Uterus (tissue), 4 donors: ENCODE data around the gene PSEN2. TPM values are rescaled to one million over a fixed set of nuclear protein-coding genes. Genes with fewer than 3 reads are reported as not detected.

Experiments
- DNase-seq, 2 donors: peaks; one replicate each; pipeline ENCODE4 v3.0.0-alpha.2; 2019 to 2020
- H3K27ac ChIP-seq, 2 donors: fragments of 200-600 bp; sonication (generic); 1 replicate in 1 of 2; 2 replicates in 1 of 2; pipeline ENCODE4 v1.5.1; 2016 to 2018
- H3K27me3 ChIP-seq, 2 donors: fragments of 200-600 bp; sonication (generic); one replicate each; pipeline ENCODE4 v1.5.1; 2018 to 2019; ENCODE audit warnings: control low read depth in 1 of 2
- H3K36me3 ChIP-seq, 2 donors: fragments of 200-600 bp; sonication (generic); one replicate each; pipeline ENCODE4 v1.5.1; 2019; ENCODE audit warnings: control low read depth in 1 of 2
- H3K4me1 ChIP-seq, 2 donors: fragments of 200-600 bp; sonication (generic); one replicate each; pipeline ENCODE4 v1.5.1; 2018 to 2019; ENCODE audit warnings: control low read depth in 1 of 2
- H3K4me3 ChIP-seq, 2 donors: fragments of 200-600 bp; sonication (generic); 1 replicate in 1 of 2; 2 replicates in 1 of 2; pipeline ENCODE4 v1.5.1; 2018 to 2019; ENCODE audit warnings: mild to moderate bottlenecking in 1 of 2
- H3K9me3 ChIP-seq, 2 donors: fragments of 200-600 bp; sonication (generic); one replicate each; pipeline ENCODE4 v1.5.1; 2019; ENCODE audit warnings: control low read depth in 1 of 2
- POLR2A ChIP-seq, 2 donors: fragments of 450-650 bp; IDR thresholded peaks; one replicate each; pipeline ENCODE4 v1.6.1; 2016; ENCODE audit warnings: antibody characterized with exemption in 2 of 2, mild to moderate bottlenecking in 1 of 2, moderate library complexity in 1 of 2
- intact Hi-C: fragments of 100-400 bp; cut with DNase I; formaldehyde crosslinking; loops from one replicate; pipeline ENCODE4 v1.15.1; 2023; ENCODE audit warnings: low total_unique reads
- total RNA-seq, 4 donors: library from RNA; depleted of rRNA in 3 of 4; stranded (reverse); fragments of >200 nt in 3 of 4; gene quantifications; one replicate each; pipeline versions ENCODE4 v1.1.0 to v1.2.4, GENCODE V29; 2014 to 2023
- TF ChIP-seq, protein P1 (sequence below), 4 experiments: fragments of 200-600 bp in 2 of 4; fragments of 450-650 bp in 2 of 4; sonication (generic) in 2 of 4; IDR thresholded peaks; one replicate each; pipeline ENCODE4 v1.5.1; 2016 to 2019; ENCODE audit warnings: antibody characterized with exemption in 4 of 4, mild to moderate bottlenecking in 2 of 4, moderate library complexity in 1 of 4
- donor health status: DM: yes; HTN: yes; CAD: no.

PSEN2 gene
- total RNA-seq, 4 donors from 2014 or later: 12.8 to 80.9 (median 31.3) TPM

DNA sequence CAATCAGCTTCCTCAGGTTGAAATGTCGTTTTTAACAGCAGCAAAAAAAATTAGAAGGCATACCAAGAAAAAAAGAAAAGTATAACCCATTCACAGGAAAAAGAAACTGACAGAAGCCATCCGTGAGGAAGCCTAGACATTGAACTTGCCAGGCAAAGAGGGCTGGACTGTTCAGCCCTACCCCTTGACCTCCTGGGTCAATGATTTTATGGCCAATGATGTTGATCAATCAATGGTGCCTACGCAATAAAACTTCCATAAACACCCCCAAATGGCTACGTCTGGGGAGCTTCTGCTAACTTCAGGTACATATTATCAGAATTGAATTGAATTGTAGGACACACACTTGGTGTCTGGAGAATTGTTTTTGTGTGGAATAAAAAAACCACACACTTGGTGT is 4.8 kb upstream of the PSEN2 start:
- no peak for DNase-seq
- Histone ChIP-seq H3K4me1 (no peaks in the 10 kb centered on the region), H3K36me3 (no peaks in the 10 kb centered on the region), H3K4me3 (no peak overlapping the region), H3K27ac (no peak overlapping the region), H3K9me3 (no peaks in the 10 kb centered on the region), H3K27me3 (no peaks in the 10 kb centered on the region)
- TF ChIP-seq, protein P1, sequence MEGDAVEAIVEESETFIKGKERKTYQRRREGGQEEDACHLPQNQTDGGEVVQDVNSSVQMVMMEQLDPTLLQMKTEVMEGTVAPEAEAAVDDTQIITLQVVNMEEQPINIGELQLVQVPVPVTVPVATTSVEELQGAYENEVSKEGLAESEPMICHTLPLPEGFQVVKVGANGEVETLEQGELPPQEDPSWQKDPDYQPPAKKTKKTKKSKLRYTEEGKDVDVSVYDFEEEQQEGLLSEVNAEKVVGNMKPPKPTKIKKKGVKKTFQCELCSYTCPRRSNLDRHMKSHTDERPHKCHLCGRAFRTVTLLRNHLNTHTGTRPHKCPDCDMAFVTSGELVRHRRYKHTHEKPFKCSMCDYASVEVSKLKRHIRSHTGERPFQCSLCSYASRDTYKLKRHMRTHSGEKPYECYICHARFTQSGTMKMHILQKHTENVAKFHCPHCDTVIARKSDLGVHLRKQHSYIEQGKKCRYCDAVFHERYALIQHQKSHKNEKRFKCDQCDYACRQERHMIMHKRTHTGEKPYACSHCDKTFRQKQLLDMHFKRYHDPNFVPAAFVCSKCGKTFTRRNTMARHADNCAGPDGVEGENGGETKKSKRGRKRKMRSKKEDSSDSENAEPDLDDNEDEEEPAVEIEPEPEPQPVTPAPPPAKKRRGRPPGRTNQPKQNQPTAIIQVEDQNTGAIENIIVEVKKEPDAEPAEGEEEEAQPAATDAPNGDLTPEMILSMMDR (IDR thresholded peaks at IDR 0.05): no peak
- no peak for TF ChIP-seq POLR2A (IDR thresholded peaks at IDR 0.05)
- intact Hi-C loops: no loop called here

- Histone ChIP-seq H3K4me3 (no peak overlapping the region), H3K27ac (no peak overlapping the region), H3K4me1 (peaks cover 0 to 10% of the 10 kb centered on the region in 2 donors), H3K36me3 (no peaks in the 10 kb centered on the region), H3K27me3 (no peaks in the 10 kb centered on the region), H3K9me3 (no peaks in the 10 kb centered on the region)
- TF ChIP-seq, protein P1 (IDR thresholded peaks at IDR 0.05): no peak
- no peak for TF ChIP-seq POLR2A (IDR thresholded peaks at IDR 0.05)
- intact Hi-C loops: no loop called here
- DNase-seq: no peak
These were observed 2.9 kb upstream of the PSEN2 start for GRCh38 chr1:226867461-226868054.

DNA sequence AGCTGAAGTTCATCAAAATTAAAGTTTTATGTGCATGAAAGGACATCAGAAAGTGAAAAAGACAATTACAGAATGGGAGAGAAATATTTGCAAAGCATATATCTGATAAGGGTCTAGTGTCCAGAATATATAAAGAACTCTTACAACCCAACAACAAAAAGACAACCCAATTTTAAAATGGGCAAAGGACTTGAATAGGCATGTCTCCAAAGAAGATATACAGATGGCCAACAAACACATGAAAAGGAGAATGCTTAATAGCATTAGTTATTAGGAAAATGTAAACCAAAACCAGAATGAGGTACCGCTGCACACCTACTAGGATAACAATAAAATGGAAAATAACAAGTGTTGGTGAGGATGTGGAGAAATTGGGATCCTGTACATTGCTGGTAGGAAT is 1.7 kb upstream of the PSEN2 start:
- Histone ChIP-seq H3K36me3 (no peaks in the 10 kb centered on the region), H3K27ac (no peak overlapping the region), H3K4me3 (no peak overlapping the region), H3K27me3 (no peaks in the 10 kb centered on the region), H3K9me3 (no peaks in the 10 kb centered on the region), H3K4me1 (peaks cover 0 to 10% of the 10 kb centered on the region in 2 donors)
- intact Hi-C loops: no loop called here
- no peak for TF ChIP-seq POLR2A (IDR thresholded peaks at IDR 0.05)
- TF ChIP-seq, protein P1 (IDR thresholded peaks at IDR 0.05): no peak
- DNase-seq: no peak

- DNase-seq: no peak
- intact Hi-C loops: loop anchor here (5.0 kb wide), 1 partner anchor 107 kb away; no protein-coding TSS in a partner anchor
- TF ChIP-seq, protein P1 (IDR thresholded peaks at IDR 0.05): no peak
- TF ChIP-seq POLR2A (IDR thresholded peaks at IDR 0.05): no peak
These were observed 403 bp upstream of the PSEN2 start for GRCh38 chr1:226870026-226870400.

GRCh38 chr1:226871636-226872327 is 1.4 kb downstream of the PSEN2 start:
- Histone ChIP-seq H3K27me3 (no peaks in the 10 kb centered on the region), H3K4me3 (peak overlapping the region in 1 of 2 donors; percentile 70), H3K9me3 (no peaks in the 10 kb centered on the region), H3K36me3 (no peaks in the 10 kb centered on the region), H3K27ac (peak overlapping the region in 1 of 2 donors; percentile 80), H3K4me1 (peaks cover 0 to 10% of the 10 kb centered on the region in 2 donors)
- TF ChIP-seq, protein P1 (IDR thresholded peaks at IDR 0.05): no peak
- no peak for TF ChIP-seq POLR2A (IDR thresholded peaks at IDR 0.05)
- intact Hi-C loops: loop anchor here (5.0 kb wide), 1 partner anchor 106 kb away; no protein-coding TSS in a partner anchor
- DNase-seq: no peak

More at GRCh38 chr1:226870026-226870400, 403 bp upstream of the PSEN2 start:
- Histone ChIP-seq H3K27me3 (no peaks in the 10 kb centered on the region), H3K4me1 (peaks cover 0 to 10% of the 10 kb centered on the region in 2 donors), H3K9me3 (no peaks in the 10 kb centered on the region), H3K36me3 (no peaks in the 10 kb centered on the region), H3K27ac (peak overlapping the region; percentile 69 to 80), H3K4me3 (peak overlapping the region; percentile 59 to 70)
